SK-N-SH (cell line): ENCODE measurements around the gene CCDC6. TPM values are rescaled to one million over a fixed set of nuclear protein-coding genes. Genes with fewer than 3 reads are reported as not detected.

Source experiments
- CTCF ChIA-PET: fragments of 300-600, 350-600 bp; formaldehyde crosslinking; extraction: SDS; loops from one replicate; lab custom pipeline; 2021; lab: Yijun Ruan, JAX
- POLR2A ChIA-PET: fragments of 350-600 bp; sonication (Branson Sonifier 250); formaldehyde crosslinking; extraction: SDS; loops from one replicate; lab custom pipeline; 2020; ENCODE audit warnings: antibody characterized with exemption, inconsistent platforms; lab: Yijun Ruan, JAX
- DNase-seq: peaks from one replicate; pipeline ENCODE4 v3.0.0; 2012
- H2AFZ ChIP-seq: fragments of 200-600 bp; sonication (generic); 2 replicates; pipeline ENCODE4 v1.8.1; 2016; ENCODE audit warnings: antibody characterized with exemption, mild to moderate bottlenecking, low read depth
- H3F3A ChIP-seq: fragments of 200-600 bp; sonication (generic); replicated peaks from 2 replicates; pipeline ENCODE3; 2016; ENCODE audit warnings: antibody characterized with exemption, mild to moderate bottlenecking; ENCODE audit not compliant: insufficient read depth
- H3K27ac ChIP-seq, 2 experiments: fragments of 200-500 bp in 1 of 2; fragments of 200-600 bp in 1 of 2; sonication (Bioruptor generic) in 1 of 2; sonication (generic), shearing (Covaris generic) in 1 of 2; 2 replicates each; pipeline versions ENCODE4 v1.5.1 to v1.6.1; 2014 to 2016; ENCODE audit warnings: low read depth in 2 of 2, inconsistent platforms in 1 of 2, low read length in 1 of 2, mild to moderate bottlenecking in 1 of 2, mixed read lengths in 1 of 2
- H3K27me3 ChIP-seq: fragments of 200-600 bp; sonication (generic), shearing (Covaris generic); 2 replicates; pipeline ENCODE4 v1.6.1; 2016; ENCODE audit warnings: mixed run types; ENCODE audit not compliant: insufficient read depth
- H3K36me3 ChIP-seq, 2 experiments: fragments of 200-500 bp in 1 of 2; fragments of 200-600 bp in 1 of 2; sonication (Bioruptor generic) in 1 of 2; sonication (generic) in 1 of 2; replicated peaks in 1 of 2; 2 replicates each; pipeline versions ENCODE3 to v1.5.1; 2014 to 2016; ENCODE audit warnings: low read length in 1 of 2, mild to moderate bottlenecking in 1 of 2; ENCODE audit not compliant: insufficient read depth in 2 of 2, control insufficient read depth in 1 of 2
- H3K4me1 ChIP-seq, 2 experiments: fragments of 200-500 bp in 1 of 2; fragments of 200-600 bp in 1 of 2; sonication (Bioruptor generic) in 1 of 2; sonication (generic), shearing (Covaris generic) in 1 of 2; 2 replicates each; pipeline versions ENCODE4 v1.5.1 to v1.6.1; 2014 to 2016; ENCODE audit warnings: low read depth in 1 of 2, low read length in 1 of 2, mixed run types in 1 of 2; ENCODE audit not compliant: insufficient read depth in 2 of 2, control insufficient read depth in 1 of 2
- H3K4me2 ChIP-seq: fragments of 200-600 bp; sonication (generic), shearing (Covaris generic); 2 replicates; pipeline ENCODE4 v1.6.1; 2017; ENCODE audit warnings: mixed run types
- H3K4me3 ChIP-seq, 2 experiments: fragments of 200-500 bp in 1 of 2; fragments of 200-600 bp in 1 of 2; sonication (Bioruptor generic) in 1 of 2; sonication (generic), shearing (Covaris generic) in 1 of 2; 2 replicates each; pipeline versions ENCODE4 v1.5.1 to v1.8.1; 2014 to 2016; ENCODE audit warnings: low read depth in 2 of 2, inconsistent platforms in 1 of 2, low read length in 1 of 2, mild to moderate bottlenecking in 1 of 2, mixed read lengths in 1 of 2, moderate library complexity in 1 of 2
- H3K79me2 ChIP-seq: fragments of 200-600 bp; sonication (generic); 2 replicates; pipeline ENCODE4 v1.8.1; 2017; ENCODE audit warnings: mild to moderate bottlenecking; ENCODE audit not compliant: insufficient read depth
- H3K9ac ChIP-seq: fragments of 200-600 bp; sonication (generic); 2 replicates; pipeline ENCODE4 v1.6.1; 2017; ENCODE audit warnings: mixed run types
- H3K9me2 ChIP-seq: fragments of 200-600 bp; sonication (generic); 2 replicates; pipeline ENCODE4 v1.6.1; 2017; ENCODE audit warnings: mixed run types
- H3K9me3 ChIP-seq: fragments of 200-600 bp; sonication (generic); 2 replicates; pipeline ENCODE4 v1.6.1; 2017; ENCODE audit warnings: mixed run types, mild to moderate bottlenecking, moderate library complexity
- H4K20me1 ChIP-seq: fragments of 200-600 bp; sonication (generic); 2 replicates; pipeline ENCODE4 v1.6.1; 2017; ENCODE audit warnings: mild to moderate bottlenecking, mixed run types; ENCODE audit not compliant: insufficient read depth
- EP300 ChIP-seq, 2 experiments: IDR thresholded peaks; 2 replicates each; pipeline versions ENCODE4 v1.4.0 to v1.6.1; 2012; ENCODE audit warnings: borderline replicate concordance in 1 of 2, low read depth in 1 of 2, low read length in 1 of 2
- EZH2phosphoT487 ChIP-seq: fragments of 200-600 bp; sonication (generic); IDR thresholded peaks from 2 replicates; pipeline ENCODE4 v1.6.1; 2017; ENCODE audit warnings: low read depth, mixed run types, mild to moderate bottlenecking, antibody characterized with exemption, moderate library complexity, borderline replicate concordance
- FOXM1 ChIP-seq: IDR thresholded peaks from 2 replicates; pipeline ENCODE4 v1.4.0; 2012; ENCODE audit warnings: low read depth, mild to moderate bottlenecking
- GATA2 ChIP-seq: sonication (generic); formaldehyde crosslinking; IDR thresholded peaks from 2 replicates; pipeline ENCODE4 v1.5.0; 2020; ENCODE audit warnings: mild to moderate bottlenecking, missing genetic modification reagents
- IRF3 ChIP-seq: fragments of 150-350 bp; IDR thresholded peaks from 2 replicates; pipeline ENCODE4 v1.6.1; 2016; ENCODE audit warnings: mild to moderate bottlenecking, low read depth, low read length
- MEF2A ChIP-seq: IDR thresholded peaks from 2 replicates; pipeline ENCODE4 v1.4.0; 2012; ENCODE audit warnings: low read depth, borderline replicate concordance
- MXI1 ChIP-seq: IDR thresholded peaks from 2 replicates; pipeline ENCODE4 v1.6.1; 2012; ENCODE audit warnings: mild to moderate bottlenecking, low read depth, low read length, improper control_type of control experiment
- NRF1 ChIP-seq: IDR thresholded peaks from 2 replicates; pipeline ENCODE4 v1.6.1; 2012; ENCODE audit warnings: low read depth, mild to moderate bottlenecking, low read length
- POLR2AphosphoS5 ChIP-seq: IDR thresholded peaks from 2 replicates; pipeline ENCODE4 v1.6.1; 2012; ENCODE audit warnings: low read depth, low read length
- RAD21 ChIP-seq: IDR thresholded peaks from 2 replicates; pipeline ENCODE4 v1.6.1; 2012; ENCODE audit warnings: mild to moderate bottlenecking, low read length
- RCOR1 ChIP-seq: fragments of 150-350 bp; IDR thresholded peaks from 2 replicates; pipeline ENCODE4 v1.6.1; 2017; ENCODE audit warnings: antibody characterized with exemption, low read length
- SMC3 ChIP-seq: IDR thresholded peaks from 2 replicates; pipeline ENCODE4 v1.6.1; 2012; ENCODE audit warnings: low read depth, low read length, improper control_type of control experiment
- TCF12 ChIP-seq: IDR thresholded peaks from 2 replicates; pipeline ENCODE4 v1.4.0; 2012
- TEAD4 ChIP-seq: IDR thresholded peaks from 2 replicates; pipeline ENCODE4 v1.4.0; 2012; ENCODE audit warnings: mild to moderate bottlenecking, borderline replicate concordance; ENCODE audit not compliant: insufficient read depth
- USF1 ChIP-seq: IDR thresholded peaks from 2 replicates; pipeline ENCODE4 v1.4.0; 2012; ENCODE audit warnings: low read depth, borderline replicate concordance
- WGBS: methylation state at CpG from one replicate; pipeline ENCODE4 v1.1.6; 2017; ENCODE audit warnings: low lambda C conversion rate; 5-methylcytosine and 5-hydroxymethylcytosine counted together
- polyA plus RNA-seq, 3 experiments: library from polyadenylated mRNA; depleted of rRNA; stranded (reverse); fragments of >200 nt; gene quantifications; 2 replicates each; pipeline ENCODE4 v1.2.3, GENCODE V29; 2012
- TF ChIP-seq, protein P1 (sequence below): fragments of 150-350 bp; IDR thresholded peaks from 2 replicates; pipeline ENCODE4 v1.6.1; 2017; ENCODE audit warnings: antibody characterized with exemption, low read length, low read depth, borderline replicate concordance
- TF ChIP-seq, protein P2 (sequence below): IDR thresholded peaks from 2 replicates; pipeline ENCODE4 v1.6.1; 2012; ENCODE audit warnings: mild to moderate bottlenecking, low read depth, low read length, moderate library complexity

The CCDC6 gene
- polyA plus RNA-seq, 1 of the 3 experiments (the other 2 are of a cell fraction), result 10.8 TPM

- Histone ChIP-seq H3K4me2 (no peak overlapping the region), H3K9me2 (no peaks in the 10 kb centered on the region), H3K36me3 (no peaks in the 10 kb centered on the region), H3K27me3 (no peaks in the 10 kb centered on the region; the same call in 1 of the 2 replicates), H3K9me3 (no peaks in the 10 kb centered on the region), H3K79me2 (no peaks in the 10 kb centered on the region), H2AFZ (no peak overlapping the region), H4K20me1 (no peaks in the 10 kb centered on the region), H3K4me3 (no peak overlapping the region), H3K27ac (no peak overlapping the region), H3K9ac (no peak overlapping the region), H3K4me1 (no peaks in the 10 kb centered on the region), H3F3A (no peaks in the 10 kb centered on the region)
- CTCF ChIA-PET, result no interaction called here
- DNase-seq, result no peak
- WGBS, result 88% methylated on average over 4 of the region's 4 CpGs
- POLR2A ChIA-PET, result no interaction called here
- no peak for TF ChIP-seq TEAD4
- no peak for TF ChIP-seq POLR2AphosphoS5
- TF ChIP-seq MEF2A, result no peak
- no peak for TF ChIP-seq NRF1
- no peak for TF ChIP-seq EZH2phosphoT487
- no peak for TF ChIP-seq RCOR1
- no peak for TF ChIP-seq IRF3
- TF ChIP-seq EP300 (IDR thresholded peaks at IDR 0.05; ENCODE audit: borderline replicate concordance in 1 of 2, low read depth in 1 of 2, low read length in 1 of 2), result no peak
- no peak for TF ChIP-seq SMC3
- TF ChIP-seq RAD21, result no peak
- no peak for TF ChIP-seq TCF12
- no peak for TF ChIP-seq USF1
- no peak for TF ChIP-seq FOXM1
- no peak for TF ChIP-seq GATA2 (CRISPR knock-in tag)
- TF ChIP-seq, protein P1, sequence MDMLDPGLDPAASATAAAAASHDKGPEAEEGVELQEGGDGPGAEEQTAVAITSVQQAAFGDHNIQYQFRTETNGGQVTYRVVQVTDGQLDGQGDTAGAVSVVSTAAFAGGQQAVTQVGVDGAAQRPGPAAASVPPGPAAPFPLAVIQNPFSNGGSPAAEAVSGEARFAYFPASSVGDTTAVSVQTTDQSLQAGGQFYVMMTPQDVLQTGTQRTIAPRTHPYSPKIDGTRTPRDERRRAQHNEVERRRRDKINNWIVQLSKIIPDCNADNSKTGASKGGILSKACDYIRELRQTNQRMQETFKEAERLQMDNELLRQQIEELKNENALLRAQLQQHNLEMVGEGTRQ, result no peak
- TF ChIP-seq, protein P2, sequence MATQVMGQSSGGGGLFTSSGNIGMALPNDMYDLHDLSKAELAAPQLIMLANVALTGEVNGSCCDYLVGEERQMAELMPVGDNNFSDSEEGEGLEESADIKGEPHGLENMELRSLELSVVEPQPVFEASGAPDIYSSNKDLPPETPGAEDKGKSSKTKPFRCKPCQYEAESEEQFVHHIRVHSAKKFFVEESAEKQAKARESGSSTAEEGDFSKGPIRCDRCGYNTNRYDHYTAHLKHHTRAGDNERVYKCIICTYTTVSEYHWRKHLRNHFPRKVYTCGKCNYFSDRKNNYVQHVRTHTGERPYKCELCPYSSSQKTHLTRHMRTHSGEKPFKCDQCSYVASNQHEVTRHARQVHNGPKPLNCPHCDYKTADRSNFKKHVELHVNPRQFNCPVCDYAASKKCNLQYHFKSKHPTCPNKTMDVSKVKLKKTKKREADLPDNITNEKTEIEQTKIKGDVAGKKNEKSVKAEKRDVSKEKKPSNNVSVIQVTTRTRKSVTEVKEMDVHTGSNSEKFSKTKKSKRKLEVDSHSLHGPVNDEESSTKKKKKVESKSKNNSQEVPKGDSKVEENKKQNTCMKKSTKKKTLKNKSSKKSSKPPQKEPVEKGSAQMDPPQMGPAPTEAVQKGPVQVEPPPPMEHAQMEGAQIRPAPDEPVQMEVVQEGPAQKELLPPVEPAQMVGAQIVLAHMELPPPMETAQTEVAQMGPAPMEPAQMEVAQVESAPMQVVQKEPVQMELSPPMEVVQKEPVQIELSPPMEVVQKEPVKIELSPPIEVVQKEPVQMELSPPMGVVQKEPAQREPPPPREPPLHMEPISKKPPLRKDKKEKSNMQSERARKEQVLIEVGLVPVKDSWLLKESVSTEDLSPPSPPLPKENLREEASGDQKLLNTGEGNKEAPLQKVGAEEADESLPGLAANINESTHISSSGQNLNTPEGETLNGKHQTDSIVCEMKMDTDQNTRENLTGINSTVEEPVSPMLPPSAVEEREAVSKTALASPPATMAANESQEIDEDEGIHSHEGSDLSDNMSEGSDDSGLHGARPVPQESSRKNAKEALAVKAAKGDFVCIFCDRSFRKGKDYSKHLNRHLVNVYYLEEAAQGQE, result no peak
- no peak for TF ChIP-seq MXI1
Observed at GRCh38 chr10:59754951-59755350, 151.4 kb downstream of the CCDC6 start.
